Vagina (tissue), 2 donors: ENCODE measurements around the gene RNF144B. TPM values are rescaled to one million over a fixed set of nuclear protein-coding genes. Genes with fewer than 3 reads are reported as not detected.

Source experiments
- DNase-seq, 2 donors: peaks; one replicate each; pipeline ENCODE4 v3.0.0-alpha.2; 2017; ENCODE audit errors: extremely low spot score in 2 of 2
- H3K27ac ChIP-seq: fragments of 200-600 bp; sonication (generic); one replicate; pipeline ENCODE4 v1.5.1; 2019
- H3K27me3 ChIP-seq: fragments of 200-600 bp; sonication (generic); one replicate; pipeline ENCODE4 v1.5.1; 2019
- H3K36me3 ChIP-seq, 2 donors: fragments of 200-600 bp; sonication (generic); one replicate each; pipeline ENCODE4 v1.5.1; 2017 to 2019
- H3K4me1 ChIP-seq: fragments of 200-600 bp; sonication (generic); one replicate; pipeline ENCODE4 v1.5.1; 2019
- H3K4me3 ChIP-seq, 2 donors: fragments of 200-600 bp; sonication (generic); 1 replicate in 1 of 2; 2 replicates in 1 of 2; pipeline ENCODE4 v1.5.1; 2016 to 2019
- H3K9me3 ChIP-seq: fragments of 200-600 bp; sonication (generic); one replicate; pipeline ENCODE4 v1.5.1; 2019
- CTCF ChIP-seq, 3 experiments: fragments of 450-650 bp in 2 of 3; fragments of 200-600 bp in 1 of 3; sonication (generic) in 1 of 3; IDR thresholded peaks; one replicate each; pipeline ENCODE4 v1.5.1; 2017 to 2019; ENCODE audit warnings: antibody characterized with exemption in 3 of 3, mild to moderate bottlenecking in 2 of 3, moderate library complexity in 2 of 3
- POLR2A ChIP-seq, 2 donors: fragments of 450-650 bp; IDR thresholded peaks; one replicate each; pipeline ENCODE4 v1.6.1; 2017; ENCODE audit warnings: antibody characterized with exemption in 2 of 2, mild to moderate bottlenecking in 2 of 2, moderate library complexity in 2 of 2
- POLR2AphosphoS5 ChIP-seq, 2 donors: sonication (generic); formaldehyde crosslinking; IDR thresholded peaks; one replicate each; pipeline ENCODE4 v1.9.0; 2017; ENCODE audit warnings: antibody characterized with exemption in 2 of 2, mild to moderate bottlenecking in 2 of 2, low read depth in 1 of 2; ENCODE audit not compliant: insufficient read depth in 1 of 2
- intact Hi-C: fragments of 100-400 bp; cut with DNase I; formaldehyde crosslinking; loops from one replicate; pipeline ENCODE4 v1.15.1; 2023
- total RNA-seq: library from RNA; depleted of rRNA; stranded (reverse); fragments of >200 nt; gene quantifications from one replicate; pipeline ENCODE4 v1.2.3, GENCODE V29; 2016

The RNF144B gene
- total RNA-seq, 1 donor from 2014 or later, result 6.9 TPM

DNA sequence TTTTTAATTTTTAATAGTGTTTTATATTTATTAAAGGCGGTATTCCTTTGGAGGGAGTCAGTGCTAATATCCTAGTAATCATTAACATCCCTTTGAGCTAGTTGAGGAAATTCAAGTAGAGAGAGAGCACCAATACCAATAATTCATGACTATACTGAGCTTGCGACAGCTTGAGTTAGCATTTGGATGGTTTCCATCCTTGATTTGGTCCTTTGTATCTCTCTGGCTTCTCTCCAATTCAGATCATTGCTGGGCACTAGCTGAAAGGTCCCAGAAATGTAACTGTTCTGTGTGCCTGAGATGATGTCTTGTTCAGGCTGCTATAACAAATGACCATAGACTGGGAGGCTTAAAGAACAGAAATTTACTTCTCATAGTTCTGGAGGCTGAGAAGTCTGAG is 77.0 kb downstream of the RNF144B start:
- Histone ChIP-seq H3K27me3 (no peaks in the 10 kb centered on the region), H3K27ac (no peak overlapping the region), H3K4me3 (no peak overlapping the region), H3K9me3 (no peaks in the 10 kb centered on the region), H3K36me3 (peaks cover 0 to 15% of the 10 kb centered on the region in 2 donors), H3K4me1 (no peaks in the 10 kb centered on the region)
- TF ChIP-seq CTCF (IDR thresholded peaks at IDR 0.05) (no peak), POLR2AphosphoS5 (IDR thresholded peaks at IDR 0.05; ENCODE audit: insufficient read depth in 1 of 2, low read depth in 1 of 2) (no peak), POLR2A (IDR thresholded peaks at IDR 0.05) (no peak)
- intact Hi-C loops, result no loop called here
- DNase-seq, result no peak

GRCh38 chr6:18465410-18466154 is 78.4 kb downstream of the RNF144B start:
- no peaks in the 10 kb centered on the region for H3K9me3 ChIP-seq
- intact Hi-C loops, result no loop called here
- H3K4me1 ChIP-seq, result no peaks in the 10 kb centered on the region
- no peak for TF ChIP-seq POLR2AphosphoS5 (IDR thresholded peaks at IDR 0.05; ENCODE audit: insufficient read depth in 1 of 2, low read depth in 1 of 2)
- TF ChIP-seq POLR2A (IDR thresholded peaks at IDR 0.05), result no peak
- no peak for TF ChIP-seq CTCF (IDR thresholded peaks at IDR 0.05)
- DNase-seq, result no peak
- H3K36me3 ChIP-seq, result peaks cover 0 to 15% of the 10 kb centered on the region in 2 donors
- no peak overlapping the region for H3K27ac ChIP-seq
- H3K4me3 ChIP-seq, result no peak overlapping the region
- H3K27me3 ChIP-seq, result no peaks in the 10 kb centered on the region

- Histone ChIP-seq H3K36me3 (peaks cover 0 to 15% of the 10 kb centered on the region in 2 donors), H3K27me3 (no peaks in the 10 kb centered on the region), H3K9me3 (no peaks in the 10 kb centered on the region), H3K4me3 (no peak overlapping the region), H3K27ac (no peak overlapping the region), H3K4me1 (no peaks in the 10 kb centered on the region)
- TF ChIP-seq POLR2A (IDR thresholded peaks at IDR 0.05), result no peak
- TF ChIP-seq POLR2AphosphoS5 (IDR thresholded peaks at IDR 0.05; ENCODE audit: insufficient read depth in 1 of 2, low read depth in 1 of 2), result no peak
- no peak for TF ChIP-seq CTCF (IDR thresholded peaks at IDR 0.05)
- intact Hi-C loops, result no loop called here
- no peak for DNase-seq
These were observed 80.8 kb downstream of the RNF144B start for GRCh38 chr6:18467741-18468502.

GRCh38 chr6:18468503-18468843 is 81.3 kb downstream of the RNF144B start:
- H3K36me3 ChIP-seq, result peaks cover 0 to 10% of the 10 kb centered on the region in 2 donors
- DNase-seq, result no peak
- H3K27ac ChIP-seq, result no peak overlapping the region
- TF ChIP-seq CTCF (IDR thresholded peaks at IDR 0.05) (no peak), POLR2AphosphoS5 (IDR thresholded peaks at IDR 0.05; ENCODE audit: insufficient read depth in 1 of 2, low read depth in 1 of 2) (no peak), POLR2A (IDR thresholded peaks at IDR 0.05) (no peak)
- H3K9me3 ChIP-seq, result no peaks in the 10 kb centered on the region
- intact Hi-C loops, result no loop called here
- H3K27me3 ChIP-seq, result no peaks in the 10 kb centered on the region
- no peaks in the 10 kb centered on the region for H3K4me1 ChIP-seq
- H3K4me3 ChIP-seq, result no peak overlapping the region

GRCh38 chr6:18469536-18469935 is 82.4 kb downstream of the RNF144B start:
- no peak for DNase-seq
- Histone ChIP-seq H3K4me3 (no peak overlapping the region), H3K36me3 (peaks cover 0 to 3% of the 10 kb centered on the region in 2 donors), H3K27ac (no peak overlapping the region), H3K9me3 (no peaks in the 10 kb centered on the region), H3K27me3 (no peaks in the 10 kb centered on the region), H3K4me1 (no peaks in the 10 kb centered on the region)
- TF ChIP-seq CTCF (IDR thresholded peaks at IDR 0.05) (no peak), POLR2AphosphoS5 (IDR thresholded peaks at IDR 0.05; ENCODE audit: insufficient read depth in 1 of 2, low read depth in 1 of 2) (no peak), POLR2A (IDR thresholded peaks at IDR 0.05) (no peak)
- intact Hi-C loops, result no loop called here
